Ecto neural progenitor cell (in vitro differentiated cells): ENCODE data around the gene C1QTNF7.

Source experiments
- DNase-seq: peaks from one replicate; pipeline ENCODE4 v3.0.0-alpha.2; 2018; ENCODE audit warnings: low spot score

Gene C1QTNF7

GRCh38 chr4:15457406-15458201, 29.8 kb downstream of the C1QTNF7 start:
- DNase-seq: no peak

GRCh38 chr4:15458616-15459015, 30.8 kb downstream of the C1QTNF7 start:
- DNase-seq: no peak

- DNase-seq: no peak
Observed at GRCh38 chr4:15459706-15460105, 31.9 kb downstream of the C1QTNF7 start.

GRCh38 chr4:15466596-15466995, 38.8 kb downstream of the C1QTNF7 start:
- DNase-seq: no peak

GRCh38 chr4:15469402-15470127, 41.7 kb downstream of the C1QTNF7 start, which contains the start of gene CC2D2A:
TSS of gene CC2D2A (plus strand) at chr4:15469882. CDS start at chr4:15475933, 6,051 bp downstream.
- DNase-seq: peak; percentile 58

- no peak for DNase-seq
Observed at GRCh38 chr4:15470128-15470475, 42.3 kb downstream of the C1QTNF7 start.

- no peak for DNase-seq
Observed at GRCh38 chr4:15476396-15476795, 48.6 kb downstream of the C1QTNF7 start.

- no peak for DNase-seq
Observed at GRCh38 chr4:15478724-15479088, 50.9 kb downstream of the C1QTNF7 start.

GRCh38 chr4:15479089-15479912, 51.5 kb downstream of the C1QTNF7 start:
- peak; percentile 88 for DNase-seq

- DNase-seq: no peak
Observed at GRCh38 chr4:15479913-15480185, 52.0 kb downstream of the C1QTNF7 start.

GRCh38 chr4:15481961-15482745, 54.3 kb downstream of the C1QTNF7 start:
- DNase-seq: no peak

GRCh38 chr4:15482842-15483241, 55.0 kb downstream of the C1QTNF7 start:
- DNase-seq: no peak

GRCh38 chr4:15488136-15488535, 60.3 kb downstream of the C1QTNF7 start:
- no peak for DNase-seq

GRCh38 chr4:15488658-15489470, 61.0 kb downstream of the C1QTNF7 start:
- DNase-seq: no peak

- DNase-seq: no peak
Observed at GRCh38 chr4:15489551-15489950, 61.7 kb downstream of the C1QTNF7 start.

- no peak for DNase-seq
Observed at GRCh38 chr4:15493411-15493810, 65.6 kb downstream of the C1QTNF7 start.

- no peak for DNase-seq
Observed at GRCh38 chr4:15495621-15496020, 67.8 kb downstream of the C1QTNF7 start.
